HepG2 (cell line): ENCODE results near the gene MLH1. TPM values are rescaled to one million over a fixed set of nuclear protein-coding genes. Genes with fewer than 3 reads are reported as not detected.

Experiments
- ATAC-seq: fragments of 200-7000 bp; cut with Tn5 transposase; 3 replicates; pipeline ENCODE4 v1.9.1; 2020; ENCODE audit warnings: mild to moderate bottlenecking, moderate library complexity
- BruUV-seq: library from RNA; stranded (reverse); fragments of 400-500 nt; replicated peaks from 2 replicates; lab custom pipeline; 2021; lab: Mats Ljungman, UMichigan
- CTCF ChIA-PET: fragments of 300-600 bp; formaldehyde crosslinking; extraction: SDS; loops from one replicate; lab custom pipeline; 2021; ENCODE audit warnings: low total read pairs, inconsistent platforms, low intra/inter-chr PET ratio; lab: Yijun Ruan, JAX
- POLR2A ChIA-PET: fragments of 350-600 bp; sonication (Branson Sonifier 250); formaldehyde crosslinking; loops from one replicate; lab custom pipeline; 2020; ENCODE audit warnings: antibody characterized with exemption, inconsistent platforms; lab: Yijun Ruan, JAX
- DNase-seq: peaks from one replicate; pipeline ENCODE4 v3.0.0-alpha.2; 2015; ENCODE audit warnings: low spot score
- FAIRE-seq: peaks from 3 replicates; lab custom pipeline; 2011; peaks lifted over from hg19 to GRCh38; lab: Jason Lieb, UNC
- H2AFZ ChIP-seq: one replicate; pipeline ENCODE4 v1.6.1; 2011; ENCODE audit warnings: low read length, inconsistent platforms
- H3K27ac ChIP-seq: fragments of 300-600 bp; 3 replicates; pipeline ENCODE4 v1.8.0; 2011; ENCODE audit warnings: mixed run types, mild to moderate bottlenecking, mixed read lengths, low read length, inconsistent platforms; ENCODE audit not compliant: insufficient read depth; ENCODE audit errors: extremely low read length
- H3K27me3 ChIP-seq, 2 experiments: fragments of 200-600 bp in 1 of 2; 2 replicates in 1 of 2; 3 replicates in 1 of 2; pipeline versions ENCODE4 v1.6.0 to v1.8.0; 2011; ENCODE audit warnings: low read length in 2 of 2, mild to moderate bottlenecking in 2 of 2, moderate library complexity in 2 of 2, inconsistent platforms in 1 of 2; ENCODE audit not compliant: insufficient read depth in 2 of 2, control insufficient read depth in 1 of 2
- H3K36me3 ChIP-seq, 2 experiments: fragments of 200-600 bp in 1 of 2; replicated peaks in 1 of 2; 2 replicates in 1 of 2; 3 replicates in 1 of 2; pipeline versions ENCODE4 v1.5.1 to v1.8.0; 2011; ENCODE audit warnings: low read length in 2 of 2, inconsistent platforms in 1 of 2; ENCODE audit not compliant: insufficient read depth in 2 of 2, control insufficient read depth in 1 of 2
- H3K4me1 ChIP-seq: 2 replicates; pipeline ENCODE4 v1.5.1; 2012; ENCODE audit warnings: low read length, inconsistent platforms; ENCODE audit not compliant: insufficient read depth
- H3K4me2 ChIP-seq: 2 replicates; pipeline ENCODE4 v1.6.0; 2011; ENCODE audit warnings: low read depth, low read length, inconsistent platforms
- H3K4me3 ChIP-seq, 3 experiments: fragments of 200-600 bp in 1 of 3; sonication (generic), shearing (Covaris generic) in 1 of 3; replicated peaks in 1 of 3; 2 replicates each; pipeline ENCODE4 v1.5.1; 2011 to 2016; ENCODE audit warnings: low read length in 3 of 3, inconsistent platforms in 2 of 3, low read depth in 2 of 3, mild to moderate bottlenecking in 2 of 3, control low read depth in 1 of 3, mixed read lengths in 1 of 3; ENCODE audit not compliant: insufficient read depth in 1 of 3
- H3K79me2 ChIP-seq: one replicate; pipeline ENCODE4 v1.6.1; 2011; ENCODE audit warnings: low read length, inconsistent platforms; ENCODE audit not compliant: insufficient read depth
- H3K9ac ChIP-seq: 2 replicates; pipeline ENCODE4 v1.6.0; 2011; ENCODE audit warnings: mild to moderate bottlenecking, low read depth, low read length, inconsistent platforms; ENCODE audit not compliant: insufficient read depth
- H3K9me3 ChIP-seq: 2 replicates; pipeline ENCODE4 v1.5.1; 2012; ENCODE audit warnings: mild to moderate bottlenecking, low read length
- H4K20me1 ChIP-seq: 2 replicates; pipeline ENCODE4 v1.6.0; 2011; ENCODE audit warnings: inconsistent platforms, mild to moderate bottlenecking, low read length, moderate library complexity; ENCODE audit not compliant: insufficient read depth
- ARNT ChIP-seq: fragments of 450-650 bp; IDR thresholded peaks from 2 replicates; pipeline ENCODE4 v1.6.1; 2017
- CBX1 ChIP-seq: IDR thresholded peaks from one replicate; pipeline ENCODE4 v1.6.1; 2016; ENCODE audit warnings: antibody characterized with exemption, low read depth
- CBX5 ChIP-seq: sonication (generic); formaldehyde crosslinking; IDR thresholded peaks from 2 replicates; pipeline ENCODE4 v1.4.0; 2020; ENCODE audit warnings: missing genetic modification reagents, borderline replicate concordance
- CHD2 ChIP-seq: IDR thresholded peaks from 2 replicates; pipeline ENCODE4 v1.6.1; 2011; ENCODE audit warnings: low read depth, low read length, improper control_type of control experiment
- EED ChIP-seq: sonication (generic); formaldehyde crosslinking; IDR thresholded peaks from 2 replicates; pipeline ENCODE4 v1.5.0; 2020; ENCODE audit warnings: mild to moderate bottlenecking, missing genetic modification reagents
- HDAC1 ChIP-seq: sonication (generic); formaldehyde crosslinking; IDR thresholded peaks from 2 replicates; pipeline ENCODE4 v1.5.1; 2020; ENCODE audit warnings: mild to moderate bottlenecking, missing genetic modification reagents
- HHEX ChIP-seq: IDR thresholded peaks from 2 replicates; pipeline ENCODE4 v1.6.1; 2016; ENCODE audit warnings: control low read depth
- LCORL ChIP-seq, 2 experiments: fragments of 450-650 bp in 1 of 2; sonication (generic) in 1 of 2; formaldehyde crosslinking in 1 of 2; IDR thresholded peaks; 2 replicates each; pipeline versions ENCODE4 v1.5.0 to v1.6.1; 2017 to 2020; ENCODE audit warnings: antibody characterized with exemption in 1 of 2, missing genetic modification reagents in 1 of 2
- NFIB ChIP-seq: sonication (generic); formaldehyde crosslinking; IDR thresholded peaks from 2 replicates; pipeline ENCODE4 v1.9.0; 2021; ENCODE audit warnings: missing genetic modification reagents, mild to moderate bottlenecking, borderline replicate concordance
- ZNF337 ChIP-seq: sonication (generic); formaldehyde crosslinking; IDR thresholded peaks from 2 replicates; pipeline ENCODE4 v1.5.1; 2020; ENCODE audit warnings: missing genetic modification reagents, low read depth, mild to moderate bottlenecking, borderline replicate concordance
- ZNF468 ChIP-seq: sonication (generic); formaldehyde crosslinking; IDR thresholded peaks from 2 replicates; pipeline ENCODE4 v1.8.0; 2022; ENCODE audit warnings: mild to moderate bottlenecking, moderate library complexity, missing genetic modification reagents
- ZNF556 ChIP-seq: sonication (generic); formaldehyde crosslinking; IDR thresholded peaks from 2 replicates; pipeline ENCODE4 v1.4.0; 2020; ENCODE audit warnings: mild to moderate bottlenecking, missing genetic modification reagents, borderline replicate concordance
- ZNF768 ChIP-seq: sonication (generic); formaldehyde crosslinking; IDR thresholded peaks from 2 replicates; pipeline ENCODE4 v1.4.0; 2020; ENCODE audit warnings: missing genetic modification reagents
- ZNF776 ChIP-seq: sonication (generic); formaldehyde crosslinking; IDR thresholded peaks from 2 replicates; pipeline ENCODE4 v1.4.0; 2020; ENCODE audit warnings: mild to moderate bottlenecking, missing genetic modification reagents
- WGBS: methylation state at CpG from one replicate; pipeline ENCODE4 v1.1.6; 2017; ENCODE audit warnings: low lambda C conversion rate; 5-methylcytosine and 5-hydroxymethylcytosine counted together
- in situ Hi-C: cut with HindIII; loops from 2 replicates; pipeline ENCODE4 v1.10.0; 2017; ENCODE audit warnings: low pct_unique_long_range_greater_than_20kb; ENCODE audit not compliant: extremely low pct_ligation_motif_present
- intact Hi-C: fragments of 100-400 bp; cut with micrococcal nuclease; formaldehyde crosslinking; loops from one replicate; pipeline ENCODE4 v1.10.0; 2022; ENCODE audit not compliant: unreplicated experiment
- polyA plus RNA-seq, 8 experiments: library from polyadenylated mRNA; depleted of rRNA in 3 of 8; stranded (reverse) in 7 of 8; unstranded in 1 of 8; fragments of >200 nt; fragmentation: Illumina TruSeq in 4 of 8; extraction: Trizol in 4 of 8; gene quantifications; 2 replicates each; pipeline versions ENCODE4 v1.2.1 to v1.2.3, GENCODE V29; 2011 to 2016; ENCODE audit warnings: low read depth in 4 of 8, missing spikeins in 1 of 8, mixed read lengths in 1 of 8; ENCODE audit not compliant: insufficient read depth in 1 of 8
- total RNA-seq, 5 experiments: library from RNA; depleted of rRNA; stranded (reverse); fragments of >200 nt; fragmentation: Illumina TruSeq; extraction: Trizol; gene quantifications; 2 replicates each; pipeline ENCODE4 v1.2.3, GENCODE V29; 2016; ENCODE audit warnings: low read depth in 1 of 5
- TF ChIP-seq, protein P1 (sequence below): sonication (generic); formaldehyde crosslinking; IDR thresholded peaks from 2 replicates; pipeline ENCODE4 v1.5.1; 2020; ENCODE audit warnings: mild to moderate bottlenecking, missing genetic modification reagents
- TF ChIP-seq, protein P2 (sequence below): sonication (generic); formaldehyde crosslinking; IDR thresholded peaks from 2 replicates; pipeline ENCODE4 v1.5.0; 2020; ENCODE audit warnings: missing genetic modification reagents

The MLH1 gene
- total and polyA plus RNA-seq, 2 of the 13 experiments (the other 11 are each of a cell fraction or from before 2014, with no cell fraction given): 29.5 to 70.8 TPM

GRCh38 chr3:36973139-36973538 lies 20.2 kb upstream of the MLH1 start:
- Histone ChIP-seq H3K4me2 (no peak overlapping the region), H3K4me3 (no peak overlapping the region), H2AFZ (no peak overlapping the region), H3K9ac (no peak overlapping the region), H3K4me1 (peaks cover 37% of the 10 kb centered on the region), H3K27me3 (no peaks in the 10 kb centered on the region), H3K9me3 (no peaks in the 10 kb centered on the region), H3K79me2 (no peaks in the 10 kb centered on the region), H3K36me3 (0 out of 5 replicates have a peak, but pooled peaks cover 0 to 2% of the 10 kb centered on the region in 2 experiments), H4K20me1 (no peaks in the 10 kb centered on the region), H3K27ac (no peak overlapping the region)
- DNase-seq (no peak), ATAC-seq (no peak), FAIRE-seq (no peak)
- POLR2A ChIA-PET: interaction anchor here (1.0 kb wide), 1 partner anchor 20 kb away, joined by 3 read pairs; the partner anchor contains the start of genes EPM2AIP1 and MLH1
- intact Hi-C loops: no loop called here
- no TSS peak for BruUV-seq
- in situ Hi-C loops: loop anchor here (25.0 kb wide), 1 partner anchor 236 kb away; no protein-coding TSS in a partner anchor
- 93% methylated on average over 1 of the region's 1 CpG for WGBS
- TF ChIP-seq ZNF768 (CRISPR knock-in tag) (no peak), ZNF776 (CRISPR knock-in tag) (no peak), CBX5 (CRISPR knock-in tag) (no peak), CHD2 (no peak), ZNF468 (CRISPR knock-in tag) (no peak), CBX1 (no peak), ARNT (no peak), HDAC1 (CRISPR knock-in tag) (no peak), ZNF556 (CRISPR knock-in tag) (no peak), ZNF337 (CRISPR knock-in tag) (no peak), EED (CRISPR knock-in tag) (no peak), HHEX (no peak), NFIB (no peak), LCORL (IDR thresholded peaks at IDR 0.05) (no peak), LCORL (CRISPR knock-in tag; IDR thresholded peaks at IDR 0.05) (no peak)
- TF ChIP-seq, protein P1, sequence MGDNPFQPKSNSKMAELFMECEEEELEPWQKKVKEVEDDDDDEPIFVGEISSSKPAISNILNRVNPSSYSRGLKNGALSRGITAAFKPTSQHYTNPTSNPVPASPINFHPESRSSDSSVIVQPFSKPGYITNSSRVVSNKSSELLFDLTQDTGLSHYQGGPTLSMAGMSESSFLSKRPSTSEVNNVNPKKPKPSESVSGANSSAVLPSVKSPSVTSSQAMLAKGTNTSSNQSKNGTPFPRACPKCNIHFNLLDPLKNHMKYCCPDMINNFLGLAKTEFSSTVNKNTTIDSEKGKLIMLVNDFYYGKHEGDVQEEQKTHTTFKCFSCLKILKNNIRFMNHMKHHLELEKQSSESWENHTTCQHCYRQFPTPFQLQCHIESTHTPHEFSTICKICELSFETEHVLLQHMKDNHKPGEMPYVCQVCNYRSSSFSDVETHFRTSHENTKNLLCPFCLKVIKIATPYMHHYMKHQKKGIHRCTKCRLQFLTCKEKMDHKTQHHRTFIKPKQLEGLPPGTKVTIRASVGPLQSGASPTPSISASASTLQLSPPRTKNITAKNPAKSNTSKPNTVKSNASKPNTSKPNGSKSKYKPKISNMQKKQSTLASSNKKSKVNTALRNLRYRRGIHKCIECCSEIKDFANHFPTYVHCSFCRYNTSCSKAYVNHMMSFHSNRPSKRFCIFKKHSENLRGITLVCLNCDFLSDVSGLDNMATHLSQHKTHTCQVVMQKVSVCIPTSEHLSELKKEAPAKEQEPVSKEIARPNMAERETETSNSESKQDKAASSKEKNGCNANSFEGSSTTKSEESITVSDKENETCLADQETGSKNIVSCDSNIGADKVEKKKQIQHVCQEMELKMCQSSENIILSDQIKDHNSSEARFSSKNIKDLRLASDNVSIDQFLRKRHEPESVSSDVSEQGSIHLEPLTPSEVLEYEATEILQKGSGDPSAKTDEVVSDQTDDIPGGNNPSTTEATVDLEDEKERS (CRISPR knock-in tag): no peak
- TF ChIP-seq, protein P2, sequence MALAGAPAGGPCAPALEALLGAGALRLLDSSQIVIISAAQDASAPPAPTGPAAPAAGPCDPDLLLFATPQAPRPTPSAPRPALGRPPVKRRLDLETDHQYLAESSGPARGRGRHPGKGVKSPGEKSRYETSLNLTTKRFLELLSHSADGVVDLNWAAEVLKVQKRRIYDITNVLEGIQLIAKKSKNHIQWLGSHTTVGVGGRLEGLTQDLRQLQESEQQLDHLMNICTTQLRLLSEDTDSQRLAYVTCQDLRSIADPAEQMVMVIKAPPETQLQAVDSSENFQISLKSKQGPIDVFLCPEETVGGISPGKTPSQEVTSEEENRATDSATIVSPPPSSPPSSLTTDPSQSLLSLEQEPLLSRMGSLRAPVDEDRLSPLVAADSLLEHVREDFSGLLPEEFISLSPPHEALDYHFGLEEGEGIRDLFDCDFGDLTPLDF (CRISPR knock-in tag): no peak
- CTCF ChIA-PET: no interaction called here
